Fibroblast of the aortic adventitia (primary cell): ENCODE results near the gene UBAP2. TPM values are rescaled to one million over a fixed set of nuclear protein-coding genes. Genes with fewer than 3 reads are reported as not detected.
A peak's percentile ranks its signal among the peaks of the same experiment; 100 is the strongest.

ENCODE experiments used
- DNase-seq: peaks from one replicate; pipeline ENCODE4 v3.0.0-alpha.2; 2010; ENCODE audit warnings: low read depth
- H3K4me3 ChIP-seq: 2 replicates; pipeline ENCODE4 v1.5.1; 2011; ENCODE audit warnings: low read depth, mild to moderate bottlenecking, control low read depth, low read length, moderate library complexity
- total RNA-seq: library from RNA; depleted of rRNA; stranded (reverse); fragments of >200 nt; gene quantifications from 2 replicates; pipeline ENCODE4 v1.2.3, GENCODE V29; 2012; ENCODE audit warnings: low replicate concordance
- TF ChIP-seq, protein P1 (sequence below): IDR thresholded peaks from 2 replicates; pipeline ENCODE4 v1.5.1; 2011; ENCODE audit warnings: mild to moderate bottlenecking, low read length, control low read depth, inconsistent platforms; ENCODE audit not compliant: insufficient read depth

UBAP2 gene, protein sequence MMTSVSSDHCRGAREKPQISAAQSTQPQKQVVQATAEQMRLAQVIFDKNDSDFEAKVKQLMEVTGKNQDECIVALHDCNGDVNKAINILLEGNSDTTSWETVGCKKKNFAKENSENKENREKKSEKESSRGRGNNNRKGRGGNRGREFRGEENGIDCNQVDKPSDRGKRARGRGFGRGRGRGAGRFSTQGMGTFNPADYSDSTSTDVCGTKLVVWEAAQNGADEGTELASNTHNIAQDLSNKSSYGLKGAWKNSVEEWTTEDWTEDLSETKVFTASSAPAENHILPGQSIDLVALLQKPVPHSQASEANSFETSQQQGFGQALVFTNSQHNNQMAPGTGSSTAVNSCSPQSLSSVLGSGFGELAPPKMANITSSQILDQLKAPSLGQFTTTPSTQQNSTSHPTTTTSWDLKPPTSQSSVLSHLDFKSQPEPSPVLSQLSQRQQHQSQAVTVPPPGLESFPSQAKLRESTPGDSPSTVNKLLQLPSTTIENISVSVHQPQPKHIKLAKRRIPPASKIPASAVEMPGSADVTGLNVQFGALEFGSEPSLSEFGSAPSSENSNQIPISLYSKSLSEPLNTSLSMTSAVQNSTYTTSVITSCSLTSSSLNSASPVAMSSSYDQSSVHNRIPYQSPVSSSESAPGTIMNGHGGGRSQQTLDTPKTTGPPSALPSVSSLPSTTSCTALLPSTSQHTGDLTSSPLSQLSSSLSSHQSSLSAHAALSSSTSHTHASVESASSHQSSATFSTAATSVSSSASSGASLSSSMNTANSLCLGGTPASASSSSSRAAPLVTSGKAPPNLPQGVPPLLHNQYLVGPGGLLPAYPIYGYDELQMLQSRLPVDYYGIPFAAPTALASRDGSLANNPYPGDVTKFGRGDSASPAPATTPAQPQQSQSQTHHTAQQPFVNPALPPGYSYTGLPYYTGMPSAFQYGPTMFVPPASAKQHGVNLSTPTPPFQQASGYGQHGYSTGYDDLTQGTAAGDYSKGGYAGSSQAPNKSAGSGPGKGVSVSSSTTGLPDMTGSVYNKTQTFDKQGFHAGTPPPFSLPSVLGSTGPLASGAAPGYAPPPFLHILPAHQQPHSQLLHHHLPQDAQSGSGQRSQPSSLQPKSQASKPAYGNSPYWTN
- 25.6 and 68.7 TPM in 2 replicates for total RNA-seq

DNA sequence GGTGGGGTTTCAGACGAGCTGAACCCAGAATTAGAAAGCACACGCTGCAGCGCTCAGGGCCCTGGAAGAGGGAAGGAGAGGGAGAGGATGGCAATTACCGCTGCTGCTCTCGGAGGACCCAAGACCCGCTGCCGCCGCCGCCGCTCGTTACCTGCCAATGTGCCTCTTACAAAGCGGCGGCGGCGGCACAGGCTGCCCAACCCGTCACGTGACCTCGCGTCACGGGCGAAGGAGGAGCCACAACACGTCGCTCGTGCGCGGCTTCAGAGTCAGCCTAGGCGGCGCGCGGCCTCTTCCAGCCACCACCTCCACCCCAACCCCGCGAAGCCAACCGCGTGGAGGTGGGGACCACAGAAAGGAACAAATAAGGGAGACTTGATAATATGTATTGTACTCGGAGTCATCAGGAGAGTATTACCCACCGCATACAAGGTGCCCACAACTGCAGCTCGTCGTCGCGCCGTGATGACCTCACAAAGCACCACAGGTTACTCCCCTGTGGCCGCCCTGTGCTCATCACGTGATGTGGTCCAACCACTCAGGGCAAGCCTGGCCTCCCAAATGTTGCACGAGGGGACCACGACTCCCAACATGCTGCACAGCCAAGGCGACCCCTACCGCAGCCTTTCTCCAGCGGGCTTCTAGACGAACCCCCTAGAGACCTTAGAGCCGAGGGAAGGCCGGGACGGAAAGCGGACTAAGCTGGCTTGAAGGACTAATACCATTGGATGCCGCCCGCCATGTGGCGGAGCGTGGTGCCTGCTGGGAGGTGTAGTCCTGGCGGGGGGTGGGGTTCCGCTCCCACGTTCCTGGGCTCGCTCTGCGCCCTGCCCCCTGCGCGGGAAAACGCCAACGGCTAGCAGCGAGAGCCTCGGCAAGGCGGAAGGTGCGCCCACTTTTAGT is at the start of gene UBAP2:
Gene UBAP2 (minus strand): TSS at position 161 of the 903 bp plus-strand sequence. CDS start 31,739 bp downstream, outside the sequence.
- H3K4me3 ChIP-seq: peak within 1 kb of the TSS; percentile 92
- peak; percentile 98 for DNase-seq
- TF ChIP-seq, protein P1, sequence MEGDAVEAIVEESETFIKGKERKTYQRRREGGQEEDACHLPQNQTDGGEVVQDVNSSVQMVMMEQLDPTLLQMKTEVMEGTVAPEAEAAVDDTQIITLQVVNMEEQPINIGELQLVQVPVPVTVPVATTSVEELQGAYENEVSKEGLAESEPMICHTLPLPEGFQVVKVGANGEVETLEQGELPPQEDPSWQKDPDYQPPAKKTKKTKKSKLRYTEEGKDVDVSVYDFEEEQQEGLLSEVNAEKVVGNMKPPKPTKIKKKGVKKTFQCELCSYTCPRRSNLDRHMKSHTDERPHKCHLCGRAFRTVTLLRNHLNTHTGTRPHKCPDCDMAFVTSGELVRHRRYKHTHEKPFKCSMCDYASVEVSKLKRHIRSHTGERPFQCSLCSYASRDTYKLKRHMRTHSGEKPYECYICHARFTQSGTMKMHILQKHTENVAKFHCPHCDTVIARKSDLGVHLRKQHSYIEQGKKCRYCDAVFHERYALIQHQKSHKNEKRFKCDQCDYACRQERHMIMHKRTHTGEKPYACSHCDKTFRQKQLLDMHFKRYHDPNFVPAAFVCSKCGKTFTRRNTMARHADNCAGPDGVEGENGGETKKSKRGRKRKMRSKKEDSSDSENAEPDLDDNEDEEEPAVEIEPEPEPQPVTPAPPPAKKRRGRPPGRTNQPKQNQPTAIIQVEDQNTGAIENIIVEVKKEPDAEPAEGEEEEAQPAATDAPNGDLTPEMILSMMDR: no peak

DNA sequence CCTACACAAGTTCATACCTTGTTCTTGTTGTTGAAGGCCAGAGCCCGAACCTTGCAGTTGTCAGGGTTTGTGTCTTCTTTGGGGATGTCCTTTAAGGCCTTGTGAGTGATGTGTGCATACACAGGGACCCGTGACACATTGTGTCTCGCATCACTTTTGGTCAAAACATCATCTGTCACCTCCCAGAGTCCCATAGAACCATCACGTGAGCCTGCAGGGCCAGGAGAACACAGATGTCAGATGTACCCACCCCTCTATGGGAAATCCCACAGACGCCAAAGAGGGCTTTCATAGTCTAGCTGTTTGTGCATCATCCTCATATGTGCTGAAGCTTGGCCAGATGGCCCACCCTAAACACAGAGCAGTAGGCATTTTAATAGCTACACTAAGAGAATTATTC is 49.6 kb upstream of the UBAP2 start:
- no peak for DNase-seq
- TF ChIP-seq, protein P1: no peak
- H3K4me3 ChIP-seq: no peak overlapping the region

DNA sequence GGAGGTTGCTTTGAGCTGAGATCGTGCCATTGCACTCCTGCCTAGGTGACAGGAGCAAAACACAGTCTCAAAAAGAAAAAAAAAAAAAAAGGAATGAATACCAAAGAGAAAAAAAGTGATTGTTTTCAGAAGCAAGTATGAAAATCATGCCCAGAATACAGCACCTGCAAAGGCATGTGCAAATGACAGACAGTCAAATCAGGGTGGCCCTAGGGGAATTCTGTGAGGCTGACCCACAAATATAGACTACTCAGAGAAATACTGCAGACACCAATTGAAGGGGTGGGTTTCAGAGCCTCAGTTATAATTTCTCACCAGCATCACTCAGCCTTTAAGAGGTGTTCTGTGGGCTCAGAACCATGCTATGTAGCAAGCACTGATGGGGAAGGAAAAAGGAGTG is 49.2 kb upstream of the UBAP2 start:
- TF ChIP-seq, protein P1: no peak
- no peak overlapping the region for H3K4me3 ChIP-seq

DNA sequence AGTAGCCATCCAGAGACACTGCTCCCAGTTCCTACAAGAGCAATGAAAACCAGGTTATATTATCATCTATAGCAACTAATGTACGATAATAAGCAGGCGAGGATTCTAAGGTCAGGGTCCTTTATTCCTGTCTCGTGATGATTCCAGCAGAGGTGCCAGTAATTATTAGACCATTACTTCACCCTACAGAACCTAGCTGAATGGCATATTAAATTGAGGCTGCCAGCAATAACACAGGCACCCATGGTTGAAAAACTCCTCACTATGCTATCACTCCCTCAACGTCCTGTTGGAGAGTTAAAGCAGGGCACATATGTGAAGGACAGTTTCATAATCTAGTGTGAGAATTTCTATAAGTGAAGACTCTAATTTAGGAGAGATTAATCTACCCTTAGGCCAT is 48.1 kb upstream of the UBAP2 start:
- H3K4me3 ChIP-seq: no peak overlapping the region
- DNase-seq: no peak
- TF ChIP-seq, protein P1: no peak

More for the DNA sequence above, 49.2 kb upstream of the UBAP2 start:
- no peak for DNase-seq

DNA sequence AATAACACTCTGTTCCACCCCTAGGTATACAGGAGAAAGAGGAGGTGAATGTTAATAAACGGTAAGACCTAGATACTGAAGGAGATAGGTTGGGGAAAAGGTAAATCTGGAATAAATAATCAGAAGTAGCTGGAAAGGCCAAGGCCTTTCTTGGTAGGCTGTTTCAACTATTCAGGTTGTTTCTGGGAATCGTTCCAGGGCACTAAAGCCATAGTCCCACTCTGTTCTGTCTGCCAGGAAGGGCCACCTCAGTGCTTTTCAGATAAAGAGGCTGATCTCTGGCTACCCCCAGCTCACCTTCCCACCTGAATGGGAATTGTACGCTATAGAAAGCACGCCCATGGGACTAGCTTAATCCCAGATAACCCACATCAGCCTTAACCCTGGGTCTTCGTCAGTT is 44.9 kb upstream of the UBAP2 start:
- no peak overlapping the region for H3K4me3 ChIP-seq
- TF ChIP-seq, protein P1: no peak
- DNase-seq: no peak

DNA sequence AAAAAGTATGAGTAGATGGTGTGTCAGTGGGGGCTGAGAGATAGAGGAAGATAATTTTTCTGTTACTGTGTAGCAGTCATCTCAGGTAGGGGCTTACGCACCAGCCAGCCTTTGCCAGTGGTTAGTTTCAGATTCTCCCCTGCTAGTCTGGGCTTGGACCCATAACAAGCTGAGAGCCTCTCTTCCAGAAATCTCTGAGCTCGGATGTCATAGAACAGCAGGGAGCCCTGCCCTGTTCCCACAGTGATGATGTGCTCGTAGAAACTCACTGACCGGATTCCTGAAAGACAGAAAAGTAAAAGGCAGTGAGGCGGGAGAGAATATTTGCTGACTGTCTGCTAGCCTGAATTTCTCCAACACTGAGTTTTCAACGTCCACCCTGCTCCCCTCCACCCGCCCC is 40.6 kb upstream of the UBAP2 start:
- H3K4me3 ChIP-seq: no peak overlapping the region
- TF ChIP-seq, protein P1: no peak
- DNase-seq: no peak
